RWPE2 (cell line): Measurements from ENCODE around the gene MED10.
"Not testable (repeated sequence)": the region's sequence is repeated elsewhere in the genome, so short reads cannot be mapped to it uniquely, and the experiment has no call there.

Experiments used
- ATAC-seq: fragments of 200-7000 bp; cut with Tn5 transposase; 3 replicates; pipeline ENCODE4 v1.9.1; 2021; ENCODE audit warnings: low read depth
- DNase-seq: peaks from one replicate; pipeline ENCODE4 v3.0.0-alpha.2; 2020; ENCODE audit warnings: low spot score
- H3K27ac ChIP-seq: fragments of 450-650 bp; 2 replicates; pipeline ENCODE4 v1.5.1; 2017; ENCODE audit warnings: mild to moderate bottlenecking; ENCODE audit not compliant: poor library complexity, severe bottlenecking
- H3K27me3 ChIP-seq: fragments of 250-450 bp; sonication (Bioruptor Pico); 2 replicates; pipeline ENCODE4 v1.5.1; 2021; ENCODE audit warnings: mild to moderate bottlenecking, moderate library complexity; ENCODE audit not compliant: insufficient read depth, poor library complexity, severe bottlenecking
- H3K36me3 ChIP-seq: fragments of 250-450 bp; sonication (Bioruptor Pico); 2 replicates; pipeline ENCODE4 v1.5.1; 2020; ENCODE audit warnings: low read depth, mild to moderate bottlenecking, moderate library complexity
- H3K4me1 ChIP-seq: fragments of 250-450 bp; sonication (Bioruptor Pico); 2 replicates; pipeline ENCODE4 v1.5.1; 2021; ENCODE audit warnings: mild to moderate bottlenecking, moderate library complexity; ENCODE audit not compliant: insufficient read depth, poor library complexity, severe bottlenecking
- H3K4me3 ChIP-seq: fragments of 250-450 bp; sonication (Bioruptor Pico); 2 replicates; pipeline ENCODE4 v1.5.1; 2021; ENCODE audit warnings: mild to moderate bottlenecking, moderate library complexity; ENCODE audit not compliant: severe bottlenecking
- H3K9me3 ChIP-seq: fragments of 250-450 bp; sonication (Bioruptor Pico); 2 replicates; pipeline ENCODE4 v1.5.1; 2021; ENCODE audit warnings: mild to moderate bottlenecking, moderate library complexity; ENCODE audit not compliant: severe bottlenecking
- TF ChIP-seq, protein P1 (sequence below): fragments of 450-650 bp; IDR thresholded peaks from one replicate; pipeline ENCODE4 v1.5.1; 2017; ENCODE audit warnings: mild to moderate bottlenecking, moderate library complexity; ENCODE audit not compliant: poor library complexity, severe bottlenecking

MED10 gene

DNA sequence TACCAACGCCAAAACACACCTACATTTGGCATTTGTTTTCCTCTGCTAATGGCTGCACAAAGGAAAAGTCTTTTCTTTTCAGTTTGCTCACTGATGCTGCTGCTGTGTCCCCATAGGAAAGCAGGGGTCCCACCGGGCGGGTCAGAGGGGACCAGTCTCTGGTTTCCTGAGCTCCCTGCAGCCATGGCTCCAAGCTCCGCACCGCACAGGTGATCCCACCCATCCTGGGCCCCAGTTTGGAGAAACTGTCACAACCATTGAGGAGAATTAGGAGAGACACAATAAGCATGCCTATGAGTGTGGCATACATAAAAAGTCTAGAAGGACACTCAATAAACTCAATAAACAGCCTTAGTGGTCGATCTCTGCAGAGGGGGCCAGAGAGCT is 19.9 kb downstream of the MED10 start:
- Histone ChIP-seq H3K27me3 (no peaks in the 10 kb centered on the region), H3K36me3 (no peaks in the 10 kb centered on the region), H3K4me3 (no peak overlapping the region), H3K27ac (no peak overlapping the region), H3K9me3 (no peaks in the 10 kb centered on the region), H3K4me1 (no peaks in the 10 kb centered on the region)
- DNase-seq, result peak; percentile 54
- ATAC-seq, result no peak
- TF ChIP-seq, protein P1, sequence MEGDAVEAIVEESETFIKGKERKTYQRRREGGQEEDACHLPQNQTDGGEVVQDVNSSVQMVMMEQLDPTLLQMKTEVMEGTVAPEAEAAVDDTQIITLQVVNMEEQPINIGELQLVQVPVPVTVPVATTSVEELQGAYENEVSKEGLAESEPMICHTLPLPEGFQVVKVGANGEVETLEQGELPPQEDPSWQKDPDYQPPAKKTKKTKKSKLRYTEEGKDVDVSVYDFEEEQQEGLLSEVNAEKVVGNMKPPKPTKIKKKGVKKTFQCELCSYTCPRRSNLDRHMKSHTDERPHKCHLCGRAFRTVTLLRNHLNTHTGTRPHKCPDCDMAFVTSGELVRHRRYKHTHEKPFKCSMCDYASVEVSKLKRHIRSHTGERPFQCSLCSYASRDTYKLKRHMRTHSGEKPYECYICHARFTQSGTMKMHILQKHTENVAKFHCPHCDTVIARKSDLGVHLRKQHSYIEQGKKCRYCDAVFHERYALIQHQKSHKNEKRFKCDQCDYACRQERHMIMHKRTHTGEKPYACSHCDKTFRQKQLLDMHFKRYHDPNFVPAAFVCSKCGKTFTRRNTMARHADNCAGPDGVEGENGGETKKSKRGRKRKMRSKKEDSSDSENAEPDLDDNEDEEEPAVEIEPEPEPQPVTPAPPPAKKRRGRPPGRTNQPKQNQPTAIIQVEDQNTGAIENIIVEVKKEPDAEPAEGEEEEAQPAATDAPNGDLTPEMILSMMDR, result no peak

DNA sequence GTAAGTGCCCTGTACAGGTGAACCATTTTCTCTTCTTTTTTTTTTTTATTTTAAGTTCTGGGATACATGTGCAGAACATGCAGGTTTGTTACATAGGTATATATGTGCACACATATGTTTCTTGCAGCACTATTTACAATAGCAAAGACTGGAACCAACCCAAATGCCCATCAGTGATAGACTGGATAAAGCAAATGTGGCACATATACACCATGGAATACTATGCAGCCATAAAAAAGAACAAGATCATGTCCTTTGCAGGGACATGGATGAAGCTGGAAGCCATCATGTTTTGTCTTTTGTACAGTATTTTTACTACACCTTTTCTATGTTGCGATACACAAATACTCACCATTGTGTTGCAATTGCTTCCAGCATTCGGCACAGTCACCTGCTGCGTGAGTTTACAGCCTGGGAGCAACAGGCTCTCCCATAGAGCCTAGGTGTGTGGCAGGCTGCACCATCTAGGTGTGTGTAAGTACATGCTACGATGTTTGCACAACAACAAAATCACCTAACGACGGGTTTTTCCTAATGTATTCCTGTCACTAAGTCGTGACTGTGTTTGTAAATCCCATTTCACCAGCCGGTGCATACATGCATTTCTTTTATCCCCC is 20.4 kb downstream of the MED10 start:
- DNase-seq, H3K27me3 ChIP-seq, ATAC-seq, H3K36me3 ChIP-seq, H3K4me1 ChIP-seq, H3K27ac ChIP-seq, H3K4me3 ChIP-seq, H3K9me3 ChIP-seq: not testable (repeated sequence)

DNA sequence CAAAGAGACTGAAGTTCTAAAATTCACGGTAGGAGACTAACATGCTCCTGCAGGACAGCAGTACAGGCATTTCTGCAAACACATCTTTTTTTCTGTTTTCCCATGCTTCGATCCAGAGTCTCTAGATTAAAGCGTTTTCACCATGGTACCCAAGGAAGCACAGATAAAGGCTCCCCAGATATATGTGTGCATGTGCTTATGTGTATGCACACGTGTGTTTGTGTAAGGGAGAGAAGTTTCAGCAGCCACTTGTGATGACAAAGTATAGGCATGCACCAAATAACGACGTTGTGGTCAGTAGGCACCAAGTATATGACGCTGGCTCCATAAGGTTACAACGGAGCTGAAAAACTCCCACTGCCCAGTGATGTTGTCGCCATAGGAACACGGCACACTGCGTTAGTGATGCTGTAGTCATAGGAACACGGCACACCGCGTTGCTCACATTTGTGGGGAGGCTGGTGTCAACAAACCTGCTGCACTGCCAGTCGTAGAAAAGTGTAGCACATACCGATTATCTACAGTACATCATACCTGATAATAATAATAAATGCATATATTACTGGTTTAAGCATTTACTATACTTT is 21.7 kb downstream of the MED10 start:
- no peaks in the 10 kb centered on the region for H3K36me3 ChIP-seq
- TF ChIP-seq, protein P1, result no peak
- ATAC-seq, result no peak
- no peaks in the 10 kb centered on the region for H3K9me3 ChIP-seq
- no peaks in the 10 kb centered on the region for H3K27me3 ChIP-seq
- H3K27ac ChIP-seq, result no peak overlapping the region
- H3K4me1 ChIP-seq, result no peaks in the 10 kb centered on the region
- DNase-seq, result no peak
- no peak overlapping the region for H3K4me3 ChIP-seq

DNA sequence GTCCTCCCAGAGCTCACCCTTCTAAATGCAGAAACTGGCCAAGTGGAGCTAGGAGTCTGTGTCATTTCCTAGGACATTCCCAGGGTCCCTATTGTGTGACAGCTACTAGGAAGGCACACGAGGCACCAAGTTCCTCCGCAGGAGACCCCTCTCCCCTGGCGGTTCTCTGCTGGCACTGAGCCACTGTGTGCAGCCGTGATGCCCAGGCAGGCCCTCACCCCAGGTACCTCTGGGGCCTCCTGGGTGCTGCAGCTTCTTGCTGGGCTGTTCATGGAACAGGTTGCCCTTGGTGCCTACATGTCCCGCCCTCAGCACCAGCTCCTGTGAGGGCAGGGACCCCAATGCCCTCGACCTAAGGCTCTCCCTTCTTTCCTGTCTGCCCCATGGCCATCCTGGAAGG is 23.1 kb downstream of the MED10 start:
- Histone ChIP-seq H3K4me1 (no peaks in the 10 kb centered on the region), H3K36me3 (no peaks in the 10 kb centered on the region), H3K27me3 (no peaks in the 10 kb centered on the region), H3K4me3 (no peak overlapping the region), H3K9me3 (no peaks in the 10 kb centered on the region), H3K27ac (no peak overlapping the region)
- DNase-seq (no peak), ATAC-seq (no peak)
- TF ChIP-seq, protein P1, result no peak

DNA sequence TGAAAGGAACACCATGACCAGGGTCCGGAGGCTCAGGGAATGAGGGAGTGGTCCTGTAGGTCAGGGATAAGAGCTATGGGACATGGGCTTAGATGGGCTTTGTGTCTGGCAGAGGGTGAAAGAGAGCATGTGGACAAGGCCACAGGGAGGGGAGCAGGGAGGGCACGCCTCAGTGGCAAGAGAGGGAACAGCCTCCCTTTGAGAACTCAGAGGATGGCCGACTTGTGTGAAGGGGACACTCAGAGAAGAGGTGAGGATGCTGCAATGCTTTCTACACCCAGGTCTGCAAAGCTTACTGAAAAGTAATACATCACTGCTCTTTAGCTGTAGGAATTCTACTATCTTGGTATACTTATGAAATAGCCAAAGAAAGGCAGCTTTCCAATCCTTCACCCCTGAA is 23.5 kb downstream of the MED10 start:
- H3K4me1 ChIP-seq, result no peaks in the 10 kb centered on the region
- no peaks in the 10 kb centered on the region for H3K36me3 ChIP-seq
- TF ChIP-seq, protein P1, result no peak
- DNase-seq (no peak), ATAC-seq (no peak)
- H3K9me3 ChIP-seq, result no peaks in the 10 kb centered on the region
- no peak overlapping the region for H3K4me3 ChIP-seq
- H3K27me3 ChIP-seq, result no peaks in the 10 kb centered on the region
- H3K27ac ChIP-seq, result no peak overlapping the region
